Right lobe of liver (tissue), 6 donors: ENCODE measurements around the gene CCL7. TPM values are rescaled to one million over a fixed set of nuclear protein-coding genes. Genes with fewer than 3 reads are reported as not detected.
A peak's percentile ranks its signal among the peaks of the same experiment; 100 is the strongest.

ENCODE experiments used
- ATAC-seq, 4 donors: fragments of 200-7000 bp; cut with Tn5 transposase; one replicate each; pipeline ENCODE4 v1.9.1; 2020; ENCODE audit warnings: mild to moderate bottlenecking in 4 of 4, moderate library complexity in 4 of 4
- DNase-seq, 3 donors: peaks; one replicate each; pipeline ENCODE4 v3.0.0-alpha.2; 2020
- H3K27ac ChIP-seq, 3 donors: fragments of 200-600 bp; one replicate each; pipeline ENCODE4 v1.8.0; 2022
- H3K27me3 ChIP-seq, 2 donors: fragments of 200-600 bp; one replicate each; pipeline ENCODE4 v1.8.0; 2022
- H3K36me3 ChIP-seq, 4 donors: fragments of 200-600 bp; sonication (generic) in 1 of 4; one replicate each; pipeline versions ENCODE4 v1.5.1 to v1.8.0; 2017 to 2022; ENCODE audit warnings: control low read depth in 1 of 4
- H3K4me1 ChIP-seq, 4 donors: fragments of 200-600 bp; sonication (generic) in 1 of 4; one replicate each; pipeline versions ENCODE4 v1.5.1 to v1.8.0; 2017 to 2022; ENCODE audit warnings: control low read depth in 1 of 4
- H3K4me3 ChIP-seq, 3 donors: fragments of 200-600 bp; one replicate each; pipeline ENCODE4 v1.8.0; 2022
- H3K9me3 ChIP-seq, 4 donors: fragments of 200-600 bp; sonication (generic) in 1 of 4; one replicate each; pipeline versions ENCODE4 v1.5.1 to v1.8.0; 2017 to 2022; ENCODE audit warnings: control low read depth in 1 of 4
- POLR2A ChIP-seq: fragments of 450-650 bp; IDR thresholded peaks from one replicate; pipeline ENCODE4 v1.6.1; 2017; ENCODE audit warnings: antibody characterized with exemption, mild to moderate bottlenecking
- WGBS: methylation state at CpG from one replicate; pipeline ENCODE4 v1.1.6; 2018; ENCODE audit warnings: low coverage, low lambda C conversion rate; ENCODE audit not compliant: insufficient coverage; ENCODE audit errors: missing lambda C conversion rate; 5-methylcytosine and 5-hydroxymethylcytosine counted together
- intact Hi-C, 2 donors: fragments of 100-400 bp; cut with DNase I; formaldehyde crosslinking; loops; one replicate each; pipeline versions ENCODE4 v1.11.2 to v1.14.1; 2022
- total RNA-seq, 6 experiments: library from RNA; depleted of rRNA in 2 of 6; stranded (reverse); fragments of >200 nt in 2 of 6; fragmentation: NEBNext Ultra II Directional in 3 of 6; extraction: Animal tissue kit (Norgen Biotek cat#: 25700) in 3 of 6; gene quantifications; one replicate each; pipeline versions ENCODE4 v1.1.0 to v1.2.4, GENCODE V29; 2016 to 2023
- TF ChIP-seq, protein P1 (sequence below), 4 donors: fragments of 200-600 bp in 3 of 4; fragments of 450-650 bp in 1 of 4; IDR thresholded peaks; one replicate each; pipeline versions ENCODE4 v1.5.1 to v1.8.0; 2016 to 2022; ENCODE audit warnings: antibody characterized with exemption in 4 of 4, mild to moderate bottlenecking in 2 of 4
- donor health status: DM: no; HTN: yes; CAD: no.
- donor health status: DM: no; HTN: no; CAD: no.
- donor health status: DM: no; HTN: no; CAD: no.
- donor health status: DM: no; HTN: yes; CAD: no.
- donor health status: DM: no; HTN: yes; CAD: no.

CCL7 gene
- total RNA-seq, 6 experiments from 2014 or later = not detected

DNA sequence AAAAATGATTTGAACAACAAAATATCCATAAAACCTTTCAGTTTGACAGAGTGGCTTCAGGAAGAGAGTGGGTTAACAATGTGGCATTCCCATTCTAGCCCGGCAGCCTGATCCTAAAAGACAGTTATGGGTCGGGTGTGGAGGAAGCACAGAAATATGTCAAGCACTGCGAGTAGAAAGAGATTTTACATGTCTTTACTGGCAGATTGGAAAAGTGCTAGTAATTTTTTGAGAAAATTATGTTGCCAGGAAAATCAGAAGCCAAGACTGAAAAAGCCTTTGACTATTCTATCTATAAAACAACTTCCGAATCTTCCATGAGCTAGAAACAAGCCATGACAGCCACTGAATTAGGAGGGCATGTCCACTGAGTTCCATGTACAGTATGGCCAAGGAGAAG, 9.2 kb upstream of the CCL7 start:
- ATAC-seq (no peak), DNase-seq (no peak)
- no peaks in the 10 kb centered on the region for H3K4me1 ChIP-seq
- H3K9me3 ChIP-seq = no peaks in the 10 kb centered on the region
- H3K27ac ChIP-seq = no peak overlapping the region
- intact Hi-C loops = no loop called here
- no peaks in the 10 kb centered on the region for H3K27me3 ChIP-seq
- H3K36me3 ChIP-seq = no peaks in the 10 kb centered on the region
- no peak overlapping the region for H3K4me3 ChIP-seq
- WGBS = 31% methylated on average over 4 of the region's 4 CpGs
- TF ChIP-seq, protein P1, sequence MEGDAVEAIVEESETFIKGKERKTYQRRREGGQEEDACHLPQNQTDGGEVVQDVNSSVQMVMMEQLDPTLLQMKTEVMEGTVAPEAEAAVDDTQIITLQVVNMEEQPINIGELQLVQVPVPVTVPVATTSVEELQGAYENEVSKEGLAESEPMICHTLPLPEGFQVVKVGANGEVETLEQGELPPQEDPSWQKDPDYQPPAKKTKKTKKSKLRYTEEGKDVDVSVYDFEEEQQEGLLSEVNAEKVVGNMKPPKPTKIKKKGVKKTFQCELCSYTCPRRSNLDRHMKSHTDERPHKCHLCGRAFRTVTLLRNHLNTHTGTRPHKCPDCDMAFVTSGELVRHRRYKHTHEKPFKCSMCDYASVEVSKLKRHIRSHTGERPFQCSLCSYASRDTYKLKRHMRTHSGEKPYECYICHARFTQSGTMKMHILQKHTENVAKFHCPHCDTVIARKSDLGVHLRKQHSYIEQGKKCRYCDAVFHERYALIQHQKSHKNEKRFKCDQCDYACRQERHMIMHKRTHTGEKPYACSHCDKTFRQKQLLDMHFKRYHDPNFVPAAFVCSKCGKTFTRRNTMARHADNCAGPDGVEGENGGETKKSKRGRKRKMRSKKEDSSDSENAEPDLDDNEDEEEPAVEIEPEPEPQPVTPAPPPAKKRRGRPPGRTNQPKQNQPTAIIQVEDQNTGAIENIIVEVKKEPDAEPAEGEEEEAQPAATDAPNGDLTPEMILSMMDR (IDR thresholded peaks at IDR 0.05) = no peak
- TF ChIP-seq POLR2A = no peak

DNA sequence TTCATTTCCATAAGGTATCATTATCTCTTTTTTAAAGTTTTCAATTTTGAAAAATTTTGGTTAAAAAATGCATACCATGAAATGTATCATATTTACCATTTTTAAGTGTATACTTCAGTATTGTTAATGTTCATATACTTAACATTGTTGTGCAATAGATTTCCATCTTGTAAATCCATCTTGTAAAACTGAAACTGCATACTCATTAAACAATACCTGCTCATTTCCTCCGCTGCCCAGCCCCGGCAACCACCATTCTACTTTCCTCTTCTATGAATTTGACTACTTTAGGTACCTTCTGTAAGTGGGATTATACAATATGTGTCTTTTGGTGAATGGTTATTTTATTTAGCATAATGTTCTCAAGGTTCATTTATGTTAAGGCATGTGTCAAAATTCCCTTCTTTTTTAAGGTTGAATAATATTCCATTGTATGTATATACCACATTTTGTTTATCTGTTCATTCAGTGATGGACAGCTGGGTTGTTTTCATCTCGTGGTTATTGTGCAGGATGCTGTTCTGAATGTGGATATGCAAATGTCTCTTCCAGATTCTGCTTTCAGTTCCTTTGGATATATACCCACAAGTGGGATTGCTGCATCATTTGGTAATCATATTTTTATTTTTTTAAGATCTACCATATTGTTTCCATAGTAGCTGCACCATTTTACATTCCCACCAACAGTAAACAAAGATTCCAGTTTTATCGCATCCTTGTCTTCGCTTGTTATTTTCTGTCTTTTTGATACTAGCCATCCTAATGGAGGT, 8.3 kb upstream of the CCL7 start:
- no peaks in the 10 kb centered on the region for H3K27me3 ChIP-seq
- no peaks in the 10 kb centered on the region for H3K36me3 ChIP-seq
- H3K27ac ChIP-seq = no peak overlapping the region
- H3K4me3 ChIP-seq = no peak overlapping the region
- DNase-seq = no peak
- WGBS = 68% methylated on average over 5 of the region's 5 CpGs
- no peaks in the 10 kb centered on the region for H3K9me3 ChIP-seq
- no peak for ATAC-seq
- intact Hi-C loops = no loop called here
- TF ChIP-seq POLR2A = no peak
- TF ChIP-seq, protein P1 (IDR thresholded peaks at IDR 0.05) = no peak
- no peaks in the 10 kb centered on the region for H3K4me1 ChIP-seq

DNA sequence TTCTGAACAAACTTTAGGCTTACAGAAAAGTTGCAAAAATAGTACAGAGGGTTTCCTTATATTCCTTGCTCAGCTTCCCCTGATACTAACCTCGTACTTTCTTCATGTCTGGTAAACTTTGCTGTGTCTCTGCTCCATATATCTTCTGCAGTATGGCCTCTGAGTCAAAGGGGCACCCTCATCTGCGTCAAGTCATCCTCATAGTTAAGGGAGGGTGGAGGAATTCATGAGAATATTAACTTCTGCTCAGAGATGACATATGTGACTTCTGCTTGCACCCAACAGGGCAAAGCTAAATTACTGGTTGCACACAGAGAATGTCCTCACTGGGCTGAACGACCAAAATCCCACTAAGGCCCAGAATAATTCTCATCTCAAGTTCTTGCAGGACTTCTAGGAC, 4.3 kb upstream of the CCL7 start:
- WGBS = 25% methylated on average over 3 of the region's 3 CpGs
- intact Hi-C loops = no loop called here
- TF ChIP-seq, protein P1 (IDR thresholded peaks at IDR 0.05) = no peak
- no peak for TF ChIP-seq POLR2A
- no peaks in the 10 kb centered on the region for H3K36me3 ChIP-seq
- ATAC-seq (no peak), DNase-seq (no peak)
- no peak overlapping the region for H3K4me3 ChIP-seq
- H3K9me3 ChIP-seq = no peaks in the 10 kb centered on the region
- no peaks in the 10 kb centered on the region for H3K27me3 ChIP-seq
- no peaks in the 10 kb centered on the region for H3K4me1 ChIP-seq
- H3K27ac ChIP-seq = no peak overlapping the region

DNA sequence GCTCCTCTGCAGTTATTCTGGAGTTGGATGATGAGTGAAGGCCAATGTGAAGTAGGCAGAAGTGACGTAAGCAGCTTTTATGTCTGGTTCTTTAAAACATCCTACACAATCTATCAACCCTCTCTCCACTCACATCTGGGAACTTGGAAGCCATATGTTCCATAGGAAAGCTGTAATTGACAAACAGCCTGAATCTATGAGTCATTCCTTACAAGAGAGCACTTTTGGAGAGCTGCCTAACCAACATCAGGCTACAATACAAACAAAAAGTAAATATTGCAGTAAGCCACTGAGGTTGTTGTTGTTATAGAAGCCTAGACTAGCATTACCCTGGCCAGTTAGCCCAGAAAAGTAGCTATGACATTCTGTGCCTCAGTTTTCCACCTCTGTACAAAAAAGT, 5.9 kb downstream of the CCL7 start:
- intact Hi-C loops = no loop called here
- TF ChIP-seq POLR2A = no peak
- TF ChIP-seq, protein P1 (IDR thresholded peaks at IDR 0.05) = no peak

More for the DNA sequence above, 5.9 kb downstream of the CCL7 start:
- Histone ChIP-seq H3K36me3 (no peaks in the 10 kb centered on the region), H3K4me3 (no peak overlapping the region), H3K27ac (no peak overlapping the region), H3K9me3 (no peaks in the 10 kb centered on the region), H3K4me1 (no peaks in the 10 kb centered on the region), H3K27me3 (no peaks in the 10 kb centered on the region)
- DNase-seq = no peak
- ATAC-seq = peak in 1 of 4 donors; percentile 39
- 36% methylated on average over 1 of the region's 1 CpG for WGBS
